HCT116 (cell line): ENCODE data around the gene FICD. TPM values are rescaled to one million over a fixed set of nuclear protein-coding genes. Genes with fewer than 3 reads are reported as not detected.

Experiments
- ATAC-seq: fragments of 200-7000 bp; cut with Tn5 transposase; 2 replicates; pipeline ENCODE4 v1.9.1; 2020; ENCODE audit warnings: mild to moderate bottlenecking, moderate library complexity
- BruUV-seq: library from RNA; stranded (reverse); fragments of 400-500 nt; replicated peaks from 2 replicates; lab custom pipeline; 2021; lab: Mats Ljungman, UMichigan
- CTCF ChIA-PET: fragments of 300-600 bp; sonication (Branson Sonifier 250); formaldehyde crosslinking; loops from one replicate; lab custom pipeline; 2021; ENCODE audit warnings: antibody characterized with exemption; lab: Charles Lee
- POLR2A ChIA-PET: fragments of 300-600, 350-600 bp; sonication (Branson Sonifier 250); formaldehyde crosslinking; loops from one replicate; lab custom pipeline; 2021; ENCODE audit warnings: antibody characterized with exemption; lab: Charles Lee
- RAD21 ChIA-PET, 2 experiments: fragments of 300-600 bp; sonication (Branson Sonifier 250); formaldehyde crosslinking; loops; one replicate each; lab custom pipeline; 2023; ENCODE audit warnings: low total read pairs in 2 of 2; ENCODE audit not compliant: uncharacterized antibody in 2 of 2, unreplicated experiment in 2 of 2, low non-redundant PET in 1 of 2; lab: Charles Lee
- DNase-seq: peaks from one replicate; pipeline ENCODE4 v3.0.0-alpha.2; 2010; ENCODE audit warnings: low read depth, low spot score
- H2AFZ ChIP-seq: fragments of 200-600 bp; shearing (Covaris generic), sonication (generic); 2 replicates; pipeline ENCODE4 v1.6.1; 2017; ENCODE audit warnings: low read depth, mixed run types, mixed read lengths, antibody characterized with exemption, low read length; ENCODE audit not compliant: poor library complexity, severe bottlenecking
- H3K27ac ChIP-seq: 2 replicates; pipeline ENCODE4 v1.5.1; 2012; ENCODE audit warnings: low read depth, low read length
- H3K27me3 ChIP-seq: fragments of 200-600 bp; sonication (generic); 2 replicates; pipeline ENCODE4 v1.6.1; 2016; ENCODE audit warnings: mixed run types, low read length, mixed read lengths; ENCODE audit not compliant: insufficient read depth
- H3K36me3 ChIP-seq, 2 experiments: fragments of 200-500 bp in 1 of 2; fragments of 200-600 bp in 1 of 2; sonication (Bioruptor generic) in 1 of 2; sonication (generic) in 1 of 2; 2 replicates each; pipeline versions ENCODE4 v1.5.1 to v1.6.1; 2014 to 2016; ENCODE audit warnings: low read length in 2 of 2, inconsistent platforms in 1 of 2, mixed read lengths in 1 of 2, mixed run types in 1 of 2; ENCODE audit not compliant: insufficient read depth in 2 of 2, control insufficient read depth in 1 of 2
- H3K4me1 ChIP-seq, 2 experiments: fragments of 200-600 bp in 1 of 2; sonication (generic) in 1 of 2; 2 replicates each; pipeline versions ENCODE4 v1.5.1 to v1.6.1; 2012 to 2017; ENCODE audit warnings: low read length in 2 of 2, inconsistent platforms in 1 of 2, mild to moderate bottlenecking in 1 of 2, mixed read lengths in 1 of 2, mixed run types in 1 of 2, moderate library complexity in 1 of 2; ENCODE audit not compliant: insufficient read depth in 2 of 2, control insufficient read depth in 1 of 2
- H3K4me2 ChIP-seq: fragments of 200-600 bp; sonication (generic); 2 replicates; pipeline ENCODE4 v1.6.1; 2017; ENCODE audit warnings: mixed run types, low read length, mixed read lengths
- H3K4me3 ChIP-seq, 2 experiments: fragments of 200-600 bp in 1 of 2; sonication (generic) in 1 of 2; replicated peaks in 1 of 2; 2 replicates each; pipeline ENCODE4 v1.5.1; 2011 to 2016; ENCODE audit warnings: low read length in 2 of 2, control low read depth in 1 of 2, low read depth in 1 of 2, mild to moderate bottlenecking in 1 of 2, mixed read lengths in 1 of 2, mixed run types in 1 of 2
- H3K79me2 ChIP-seq: fragments of 200-600 bp; sonication (generic); 2 replicates; pipeline ENCODE4 v1.6.1; 2017; ENCODE audit warnings: mild to moderate bottlenecking, mixed run types, low read length, moderate library complexity, mixed read lengths; ENCODE audit not compliant: insufficient read depth
- H3K9ac ChIP-seq: fragments of 200-600 bp; sonication (generic); 2 replicates; pipeline ENCODE4 v1.6.1; 2016; ENCODE audit warnings: low read length, mixed read lengths
- H3K9me2 ChIP-seq: fragments of 200-600 bp; sonication (generic), shearing (Covaris generic); 2 replicates; pipeline ENCODE4 v1.6.1; 2017; ENCODE audit warnings: mixed run types, mild to moderate bottlenecking, moderate library complexity; ENCODE audit not compliant: insufficient read depth
- H3K9me3 ChIP-seq, 2 experiments: fragments of 200-500 bp in 1 of 2; fragments of 200-600 bp in 1 of 2; sonication (Bioruptor generic) in 1 of 2; sonication (generic) in 1 of 2; 2 replicates each; pipeline ENCODE4 v1.6.1; 2014 to 2017; ENCODE audit warnings: low read length in 2 of 2, mixed read lengths in 2 of 2, inconsistent platforms in 1 of 2, low read depth in 1 of 2, mild to moderate bottlenecking in 1 of 2, mixed run types in 1 of 2, moderate library complexity in 1 of 2; ENCODE audit not compliant: control insufficient read depth in 1 of 2, insufficient read depth in 1 of 2
- H4K20me1 ChIP-seq: fragments of 200-600 bp; sonication (generic), shearing (Covaris generic); 2 replicates; pipeline ENCODE4 v1.6.1; 2017; ENCODE audit warnings: mixed run types, mild to moderate bottlenecking, moderate library complexity; ENCODE audit not compliant: insufficient read depth
- ATF3 ChIP-seq: IDR thresholded peaks from 2 replicates; pipeline ENCODE4 v1.6.1; 2012
- CBX3 ChIP-seq: IDR thresholded peaks from 2 replicates; pipeline ENCODE4 v1.6.1; 2012; ENCODE audit warnings: low read depth
- CEBPB ChIP-seq: IDR thresholded peaks from 2 replicates; pipeline ENCODE4 v1.6.1; 2012; ENCODE audit warnings: low read depth
- EGR1 ChIP-seq: IDR thresholded peaks from 2 replicates; pipeline ENCODE4 v1.6.1; 2012; ENCODE audit warnings: low read depth
- ELF1 ChIP-seq: IDR thresholded peaks from 2 replicates; pipeline ENCODE4 v1.6.1; 2012; ENCODE audit warnings: low read depth, borderline replicate concordance
- EZH2 ChIP-seq: fragments of 200-600 bp; sonication (generic); IDR thresholded peaks from 2 replicates; pipeline ENCODE4 v1.6.1; 2017; ENCODE audit warnings: antibody characterized with exemption, mixed run types
- EZH2phosphoT487 ChIP-seq: fragments of 200-600 bp; IDR thresholded peaks from 2 replicates; pipeline ENCODE4 v1.6.1; 2018; ENCODE audit warnings: antibody characterized with exemption, borderline replicate concordance
- FOSL1 ChIP-seq: IDR thresholded peaks from 2 replicates; pipeline ENCODE4 v1.6.1; 2012; ENCODE audit warnings: low read depth
- JUND ChIP-seq: IDR thresholded peaks from 2 replicates; pipeline ENCODE4 v1.6.1; 2012
- MAX ChIP-seq: IDR thresholded peaks from 2 replicates; pipeline ENCODE4 v1.6.1; 2012
- POLR2A ChIP-seq: IDR thresholded peaks from 2 replicates; pipeline ENCODE4 v1.7.0; 2011; ENCODE audit warnings: borderline replicate concordance; ENCODE audit not compliant: insufficient read depth, insufficient read length; ENCODE audit errors: extremely low read depth
- RAD21 ChIP-seq: IDR thresholded peaks from 2 replicates; pipeline ENCODE4 v1.6.1; 2012; ENCODE audit warnings: low read depth, mild to moderate bottlenecking
- REST ChIP-seq: IDR thresholded peaks from 2 replicates; pipeline ENCODE4 v1.6.1; 2012; ENCODE audit warnings: low read depth
- SIN3A ChIP-seq: IDR thresholded peaks from 2 replicates; pipeline ENCODE4 v1.6.1; 2012; ENCODE audit warnings: low read depth
- SP1 ChIP-seq: IDR thresholded peaks from 2 replicates; pipeline ENCODE4 v1.6.1; 2012; ENCODE audit warnings: low read depth
- SRF ChIP-seq: IDR thresholded peaks from 2 replicates; pipeline ENCODE4 v1.6.1; 2012; ENCODE audit warnings: low read depth
- TCF7L2 ChIP-seq: IDR thresholded peaks from 2 replicates; pipeline ENCODE4 v1.7.0; 2011; ENCODE audit warnings: borderline replicate concordance, inconsistent platforms; ENCODE audit not compliant: insufficient read depth, insufficient read length; ENCODE audit errors: extremely low read depth
- ZFX ChIP-seq: fragments of 450-650 bp; IDR thresholded peaks from 2 replicates; pipeline ENCODE4 v1.6.1; 2017
- ZNF274 ChIP-seq: fragments of 200-500 bp; sonication (Bioruptor generic); IDR thresholded peaks from 2 replicates; pipeline ENCODE4 v1.6.1; 2014; ENCODE audit warnings: mild to moderate bottlenecking, low read depth, low read length, inconsistent platforms
- intact Hi-C: fragments of 100-400 bp; cut with micrococcal nuclease; formaldehyde crosslinking; loops from 2 replicates; pipeline ENCODE4 v1.10.0; 2022
- total RNA-seq: library from RNA; stranded (reverse); gene quantifications from one replicate; pipeline ENCODE4 v1.2.1, GENCODE V29; 2021; ENCODE audit not compliant: unreplicated experiment

FICD gene
- total RNA-seq, 1 experiment from 2014 or later: 5.1 TPM

- H2AFZ ChIP-seq: no peak overlapping the region
- TF ChIP-seq POLR2A: no peak
- no peak for TF ChIP-seq EZH2
- no peak for TF ChIP-seq SIN3A
- TF ChIP-seq REST: no peak
- no peak for TF ChIP-seq ATF3
- TF ChIP-seq MAX: no peak
- no peak for TF ChIP-seq CBX3
- no peak for TF ChIP-seq CEBPB
- TF ChIP-seq SRF: no peak
- TF ChIP-seq ZFX: no peak
- no peak for TF ChIP-seq RAD21
- TF ChIP-seq EGR1: no peak
- TF ChIP-seq SP1: no peak
- no peak for TF ChIP-seq TCF7L2
- TF ChIP-seq ELF1: no peak
- TF ChIP-seq FOSL1: no peak
- TF ChIP-seq EZH2phosphoT487: no peak
- TF ChIP-seq JUND: no peak
- no peak for TF ChIP-seq ZNF274
- no peaks in the 10 kb centered on the region for H3K9me2 ChIP-seq
- H3K36me3 ChIP-seq: no peaks in the 10 kb centered on the region
- no peak overlapping the region for H3K4me2 ChIP-seq
- BruUV-seq: no TSS peak
- H4K20me1 ChIP-seq: no peaks in the 10 kb centered on the region
- H3K4me3 ChIP-seq: no peak overlapping the region
- H3K79me2 ChIP-seq: no peaks in the 10 kb centered on the region
- ChIA-PET CTCF (no interaction called here), RAD21 (no interaction called here), POLR2A (no interaction called here)
- no peak for ATAC-seq
- no peak overlapping the region for H3K27ac ChIP-seq
- 0 out of 4 replicates have a peak, but pooled peaks cover 0 to under 1% of the 10 kb centered on the region in 2 experiments for H3K4me1 ChIP-seq
- peaks cover 27% of the 10 kb centered on the region for H3K27me3 ChIP-seq
- DNase-seq: no peak
- no peaks in the 10 kb centered on the region for H3K9me3 ChIP-seq
- H3K9ac ChIP-seq: no peak overlapping the region
- intact Hi-C loops: no loop called here
Measured at GRCh38 chr12:108477055-108477880, 37.8 kb upstream of the FICD start.
